RWPE1 (cell line): Measurements from ENCODE around the gene ARMC5.

Source experiments
- CTCF ChIA-PET: fragments of 350-600 bp; sonication (Branson Sonifier 250); formaldehyde crosslinking; extraction: SDS; loops from one replicate; lab custom pipeline; 2021; lab: Yijun Ruan, JAX
- POLR2A ChIA-PET: fragments of 400-600 bp; formaldehyde crosslinking; extraction: SDS; loops from one replicate; lab custom pipeline; 2020; ENCODE audit warnings: antibody characterized with exemption; ENCODE audit not compliant: low non-redundant PET; lab: Yijun Ruan, JAX
- DNase-seq: peaks from one replicate; pipeline ENCODE4 v3.0.0; 2012; ENCODE audit warnings: low spot score
- H3K27ac ChIP-seq: fragments of 450-650 bp; 2 replicates; pipeline ENCODE4 v1.5.1; 2017
- CTCF ChIP-seq: fragments of 450-650 bp; conservative IDR thresholded peaks from 2 replicates; pipeline ENCODE4 v1.5.1; 2017; ENCODE audit warnings: low read depth, mild to moderate bottlenecking

The ARMC5 gene

GRCh38 chr16:31458844-31459686, at the start of gene ARMC5:
ARMC5 (plus strand) TSS chr16:31459501; CDS start chr16:31459525, 24 bp downstream.
- ChIA-PET CTCF (interaction anchor here (0.6 to 0.9 kb wide), 3 partner anchors 12 to 258 kb away, joined by 3 read pairs; no protein-coding TSS in a partner anchor), POLR2A (interaction anchor here (0.7 to 1.5 kb wide), 3 partner anchors 24 to 341 kb away, joined by 3 to 4 read pairs (median 3); partner anchors contain the start of gene KAT8)
- peak within 1 kb of the TSS; percentile 100 for H3K27ac ChIP-seq
- DNase-seq: peak; percentile 93
- TF ChIP-seq CTCF: peak; percentile 74

- no peak overlapping the region for H3K27ac ChIP-seq
- DNase-seq: no peak
- POLR2A ChIA-PET: no interaction called here
- no peak for TF ChIP-seq CTCF
- CTCF ChIA-PET: no interaction called here
Observed at GRCh38 chr16:31410082-31410481, 49.2 kb upstream of the ARMC5 start.

GRCh38 chr16:31411024-31411844, 48.1 kb upstream of the ARMC5 start:
- no peak for DNase-seq
- no peak for TF ChIP-seq CTCF
- ChIA-PET POLR2A (no interaction called here), CTCF (interaction anchor here (0.6 kb wide), 1 partner anchor 102 kb away, joined by 5 read pairs; no protein-coding TSS in a partner anchor)
- H3K27ac ChIP-seq: no peak overlapping the region

- H3K27ac ChIP-seq: no peak overlapping the region
- CTCF ChIA-PET: no interaction called here
- no peak for DNase-seq
- POLR2A ChIA-PET: no interaction called here
- no peak for TF ChIP-seq CTCF
Observed at GRCh38 chr16:31412750-31413149, 46.6 kb upstream of the ARMC5 start.

- ChIA-PET POLR2A (no interaction called here), CTCF (interaction anchor here (0.6 kb wide), 1 partner anchor 80 kb away, joined by 3 read pairs; no protein-coding TSS in a partner anchor)
- TF ChIP-seq CTCF: no peak
- DNase-seq: no peak
- no peak overlapping the region for H3K27ac ChIP-seq
Observed at GRCh38 chr16:31413381-31413780, 45.9 kb upstream of the ARMC5 start.

GRCh38 chr16:31413943-31414342, 45.4 kb upstream of the ARMC5 start:
- POLR2A ChIA-PET: no interaction called here
- DNase-seq: no peak
- CTCF ChIA-PET: interaction anchor here (0.6 kb wide), 1 partner anchor 81 kb away, joined by 3 read pairs; no protein-coding TSS in a partner anchor
- no peak for TF ChIP-seq CTCF
- H3K27ac ChIP-seq: no peak overlapping the region
